ENCODE results near the gene ERCC1.

DNA sequence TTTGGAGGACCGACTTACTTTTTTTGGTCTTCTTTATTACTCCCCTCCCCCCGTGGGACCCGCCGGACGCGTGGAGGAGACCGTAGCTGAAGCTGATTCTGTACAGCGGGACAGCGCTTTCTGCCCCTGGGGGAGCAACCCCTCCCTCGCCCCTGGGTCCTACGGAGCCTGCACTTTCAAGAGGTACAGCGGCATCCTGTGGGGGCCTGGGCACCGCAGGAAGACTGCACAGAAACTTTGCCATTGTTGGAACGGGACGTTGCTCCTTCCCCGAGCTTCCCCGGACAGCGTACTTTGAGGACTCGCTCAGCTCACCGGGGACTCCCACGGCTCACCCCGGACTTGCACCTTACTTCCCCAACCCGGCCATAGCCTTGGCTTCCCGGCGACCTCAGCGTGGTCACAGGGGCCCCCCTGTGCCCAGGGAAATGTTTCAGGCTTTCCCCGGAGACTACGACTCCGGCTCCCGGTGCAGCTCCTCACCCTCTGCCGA, 44.5 kb upstream of the ERCC1 start:
- TF ChIP-seq, protein P1, sequence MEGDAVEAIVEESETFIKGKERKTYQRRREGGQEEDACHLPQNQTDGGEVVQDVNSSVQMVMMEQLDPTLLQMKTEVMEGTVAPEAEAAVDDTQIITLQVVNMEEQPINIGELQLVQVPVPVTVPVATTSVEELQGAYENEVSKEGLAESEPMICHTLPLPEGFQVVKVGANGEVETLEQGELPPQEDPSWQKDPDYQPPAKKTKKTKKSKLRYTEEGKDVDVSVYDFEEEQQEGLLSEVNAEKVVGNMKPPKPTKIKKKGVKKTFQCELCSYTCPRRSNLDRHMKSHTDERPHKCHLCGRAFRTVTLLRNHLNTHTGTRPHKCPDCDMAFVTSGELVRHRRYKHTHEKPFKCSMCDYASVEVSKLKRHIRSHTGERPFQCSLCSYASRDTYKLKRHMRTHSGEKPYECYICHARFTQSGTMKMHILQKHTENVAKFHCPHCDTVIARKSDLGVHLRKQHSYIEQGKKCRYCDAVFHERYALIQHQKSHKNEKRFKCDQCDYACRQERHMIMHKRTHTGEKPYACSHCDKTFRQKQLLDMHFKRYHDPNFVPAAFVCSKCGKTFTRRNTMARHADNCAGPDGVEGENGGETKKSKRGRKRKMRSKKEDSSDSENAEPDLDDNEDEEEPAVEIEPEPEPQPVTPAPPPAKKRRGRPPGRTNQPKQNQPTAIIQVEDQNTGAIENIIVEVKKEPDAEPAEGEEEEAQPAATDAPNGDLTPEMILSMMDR (IDR thresholded peaks at IDR 0.05; ENCODE audit: low read depth, low read length) = no peak
- TF ChIP-seq EZH2phosphoT487 (IDR thresholded peaks at IDR 0.05; ENCODE audit: low read depth) = no peak
